HepG2 (cell line): ENCODE measurements around the gene NUDT9. TPM values are rescaled to one million over a fixed set of nuclear protein-coding genes. Genes with fewer than 3 reads are reported as not detected.

Experiments used
- HDAC2 ChIP-seq: sonication (generic); formaldehyde crosslinking; IDR thresholded peaks from 2 replicates; pipeline ENCODE4 v1.4.0; 2020; ENCODE audit warnings: missing genetic modification reagents
- HNRNPLL ChIP-seq: fragments of 200-400 bp; formaldehyde crosslinking; IDR thresholded peaks from 2 replicates; pipeline ENCODE4 v1.6.1; 2017; ENCODE audit warnings: mild to moderate bottlenecking, low read depth, low read length; ENCODE audit not compliant: poor library complexity, severe bottlenecking
- MBNL3 ChIP-seq: fragments of 250-450 bp; sonication (Bioruptor Pico); conservative IDR thresholded peaks from 2 replicates; pipeline ENCODE4 v1.8.0; 2022; ENCODE audit warnings: mild to moderate bottlenecking, inconsistent platforms
- MEF2D ChIP-seq: sonication (generic); formaldehyde crosslinking; IDR thresholded peaks from 2 replicates; pipeline ENCODE4 v1.5.1; 2020; ENCODE audit warnings: mild to moderate bottlenecking, missing genetic modification reagents
- MYC ChIP-seq: sonication (generic); formaldehyde crosslinking; IDR thresholded peaks from 2 replicates; pipeline ENCODE4 v1.9.0; 2021; ENCODE audit warnings: missing genetic modification reagents, borderline replicate concordance
- NR2F6 ChIP-seq, 2 experiments: IDR thresholded peaks; 2 replicates each; pipeline ENCODE4 v1.6.1; 2016; ENCODE audit warnings: antibody characterized with exemption in 1 of 2, mild to moderate bottlenecking in 1 of 2
- REXO4 ChIP-seq: sonication (generic); formaldehyde crosslinking; IDR thresholded peaks from 2 replicates; pipeline ENCODE4 v1.8.0; 2022; ENCODE audit warnings: missing genetic modification reagents, mild to moderate bottlenecking, borderline replicate concordance
- SRSF9 ChIP-seq: fragments of 200-400 bp; formaldehyde crosslinking; IDR thresholded peaks from 2 replicates; pipeline ENCODE4 v1.6.1; 2018; ENCODE audit warnings: borderline replicate concordance, mild to moderate bottlenecking, low read depth, low read length; ENCODE audit not compliant: insufficient read depth, poor library complexity, severe bottlenecking
- TEAD2 ChIP-seq: sonication (generic); formaldehyde crosslinking; IDR thresholded peaks from 2 replicates; pipeline ENCODE4 v1.9.0; 2021; ENCODE audit warnings: missing genetic modification reagents
- THAP11 ChIP-seq: IDR thresholded peaks from 2 replicates; pipeline ENCODE4 v1.6.1; 2016; ENCODE audit warnings: missing biosample characterization, missing genetic modification reagents
- WIZ ChIP-seq: sonication (generic); formaldehyde crosslinking; IDR thresholded peaks from 2 replicates; pipeline ENCODE4 v1.5.1; 2020; ENCODE audit warnings: mild to moderate bottlenecking, missing genetic modification reagents
- XRCC5 ChIP-seq: fragments of 200-400 bp; formaldehyde crosslinking; optimal IDR thresholded peaks from 2 replicates; pipeline ENCODE3; 2017; ENCODE audit warnings: mild to moderate bottlenecking, low read length
- YY1 ChIP-seq: IDR thresholded peaks from 2 replicates; pipeline ENCODE4 v1.6.1; 2011; ENCODE audit warnings: low read length, low read depth, moderate library complexity, mild to moderate bottlenecking; ENCODE audit not compliant: insufficient read depth, insufficient replicate concordance
- ZFP90 ChIP-seq: sonication (generic); formaldehyde crosslinking; IDR thresholded peaks from 2 replicates; pipeline ENCODE4 v1.8.0; 2022; ENCODE audit warnings: missing genetic modification reagents, mild to moderate bottlenecking, inconsistent platforms, borderline replicate concordance
- ZNF235 ChIP-seq: sonication (generic); formaldehyde crosslinking; IDR thresholded peaks from 2 replicates; pipeline ENCODE4 v1.8.1; 2023; ENCODE audit warnings: mild to moderate bottlenecking, missing genetic modification reagents, borderline replicate concordance
- ZNF276 ChIP-seq: sonication (generic); formaldehyde crosslinking; IDR thresholded peaks from 2 replicates; pipeline ENCODE4 v1.4.0; 2020; ENCODE audit warnings: mild to moderate bottlenecking, low read depth, missing genetic modification reagents
- ZNF335 ChIP-seq: sonication (generic); formaldehyde crosslinking; IDR thresholded peaks from 2 replicates; pipeline ENCODE4 v1.4.0; 2020; ENCODE audit warnings: missing genetic modification reagents
- ZNF34 ChIP-seq: sonication (generic); formaldehyde crosslinking; IDR thresholded peaks from 2 replicates; pipeline ENCODE4 v1.4.0; 2020; ENCODE audit warnings: mild to moderate bottlenecking, missing genetic modification reagents, borderline replicate concordance
- ZNF7 ChIP-seq: IDR thresholded peaks from 2 replicates; pipeline ENCODE4 v1.6.1; 2016; ENCODE audit warnings: missing biosample characterization, missing genetic modification reagents
- ZNF761 ChIP-seq: sonication (generic); formaldehyde crosslinking; conservative IDR thresholded peaks from 2 replicates; pipeline ENCODE4 v1.4.0; 2020; ENCODE audit warnings: mild to moderate bottlenecking, missing genetic modification reagents
- ZZZ3 ChIP-seq: sonication (generic); formaldehyde crosslinking; IDR thresholded peaks from 2 replicates; pipeline ENCODE4 v1.4.0; 2020; ENCODE audit warnings: missing genetic modification reagents, mild to moderate bottlenecking, borderline replicate concordance
- polyA plus RNA-seq, 8 experiments: library from polyadenylated mRNA; depleted of rRNA in 3 of 8; stranded (reverse) in 7 of 8; unstranded in 1 of 8; fragments of >200 nt; fragmentation: Illumina TruSeq in 4 of 8; extraction: Trizol in 4 of 8; gene quantifications; 2 replicates each; pipeline versions ENCODE4 v1.2.1 to v1.2.3, GENCODE V29; 2011 to 2016; ENCODE audit warnings: low read depth in 4 of 8, missing spikeins in 1 of 8, mixed read lengths in 1 of 8; ENCODE audit not compliant: insufficient read depth in 1 of 8
- total RNA-seq, 5 experiments: library from RNA; depleted of rRNA; stranded (reverse); fragments of >200 nt; fragmentation: Illumina TruSeq; extraction: Trizol; gene quantifications; 2 replicates each; pipeline ENCODE4 v1.2.3, GENCODE V29; 2016; ENCODE audit warnings: low read depth in 1 of 5
- TF ChIP-seq, protein P1 (sequence below): sonication (generic); formaldehyde crosslinking; IDR thresholded peaks from 2 replicates; pipeline ENCODE4 v1.4.0; 2020; ENCODE audit warnings: missing genetic modification reagents
- TF ChIP-seq, protein P2 (sequence below): IDR thresholded peaks from 2 replicates; pipeline ENCODE4 v1.6.1; 2016; ENCODE audit warnings: low read depth
- TF ChIP-seq, protein P3 (sequence below): sonication (generic); formaldehyde crosslinking; IDR thresholded peaks from 2 replicates; pipeline ENCODE4 v1.5.0; 2020; ENCODE audit warnings: mild to moderate bottlenecking, missing genetic modification reagents

The NUDT9 gene
- total and polyA plus RNA-seq, 2 of the 13 experiments (the other 11 are each of a cell fraction or from before 2014, with no cell fraction given), result 10.4 to 12.3 TPM

- TF ChIP-seq, protein P1, sequence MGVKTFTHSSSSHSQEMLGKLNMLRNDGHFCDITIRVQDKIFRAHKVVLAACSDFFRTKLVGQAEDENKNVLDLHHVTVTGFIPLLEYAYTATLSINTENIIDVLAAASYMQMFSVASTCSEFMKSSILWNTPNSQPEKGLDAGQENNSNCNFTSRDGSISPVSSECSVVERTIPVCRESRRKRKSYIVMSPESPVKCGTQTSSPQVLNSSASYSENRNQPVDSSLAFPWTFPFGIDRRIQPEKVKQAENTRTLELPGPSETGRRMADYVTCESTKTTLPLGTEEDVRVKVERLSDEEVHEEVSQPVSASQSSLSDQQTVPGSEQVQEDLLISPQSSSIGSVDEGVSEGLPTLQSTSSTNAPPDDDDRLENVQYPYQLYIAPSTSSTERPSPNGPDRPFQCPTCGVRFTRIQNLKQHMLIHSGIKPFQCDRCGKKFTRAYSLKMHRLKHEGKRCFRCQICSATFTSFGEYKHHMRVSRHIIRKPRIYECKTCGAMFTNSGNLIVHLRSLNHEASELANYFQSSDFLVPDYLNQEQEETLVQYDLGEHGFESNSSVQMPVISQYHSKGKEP (CRISPR knock-in tag), result no peak
- TF ChIP-seq MBNL3, result no peak
- TF ChIP-seq ZZZ3 (CRISPR knock-in tag), result no peak
- no peak for TF ChIP-seq ZNF335 (CRISPR knock-in tag)
- TF ChIP-seq SRSF9, result no peak
- TF ChIP-seq WIZ (CRISPR knock-in tag), result no peak
- TF ChIP-seq MEF2D, result no peak
- TF ChIP-seq, protein P2, sequence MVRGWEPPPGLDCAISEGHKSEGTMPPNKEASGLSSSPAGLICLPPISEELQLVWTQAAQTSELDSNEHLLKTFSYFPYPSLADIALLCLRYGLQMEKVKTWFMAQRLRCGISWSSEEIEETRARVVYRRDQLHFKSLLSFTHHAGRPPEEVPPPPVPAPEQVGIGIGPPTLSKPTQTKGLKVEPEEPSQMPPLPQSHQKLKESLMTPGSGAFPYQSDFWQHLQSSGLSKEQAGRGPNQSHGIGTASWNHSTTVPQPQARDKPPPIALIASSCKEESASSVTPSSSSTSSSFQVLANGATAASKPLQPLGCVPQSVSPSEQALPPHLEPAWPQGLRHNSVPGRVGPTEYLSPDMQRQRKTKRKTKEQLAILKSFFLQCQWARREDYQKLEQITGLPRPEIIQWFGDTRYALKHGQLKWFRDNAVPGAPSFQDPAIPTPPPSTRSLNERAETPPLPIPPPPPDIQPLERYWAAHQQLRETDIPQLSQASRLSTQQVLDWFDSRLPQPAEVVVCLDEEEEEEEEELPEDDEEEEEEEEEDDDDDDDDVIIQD (CRISPR knock-in tag), result peak; percentile 41; the same call in 1 of the 2 replicates
- no peak for TF ChIP-seq ZNF276
- no peak for TF ChIP-seq ZNF761 (CRISPR knock-in tag)
- no peak for TF ChIP-seq HDAC2 (CRISPR knock-in tag)
- TF ChIP-seq REXO4 (CRISPR knock-in tag), result no peak
- TF ChIP-seq ZNF7 (CRISPR knock-in tag), result no peak
- TF ChIP-seq, protein P3, sequence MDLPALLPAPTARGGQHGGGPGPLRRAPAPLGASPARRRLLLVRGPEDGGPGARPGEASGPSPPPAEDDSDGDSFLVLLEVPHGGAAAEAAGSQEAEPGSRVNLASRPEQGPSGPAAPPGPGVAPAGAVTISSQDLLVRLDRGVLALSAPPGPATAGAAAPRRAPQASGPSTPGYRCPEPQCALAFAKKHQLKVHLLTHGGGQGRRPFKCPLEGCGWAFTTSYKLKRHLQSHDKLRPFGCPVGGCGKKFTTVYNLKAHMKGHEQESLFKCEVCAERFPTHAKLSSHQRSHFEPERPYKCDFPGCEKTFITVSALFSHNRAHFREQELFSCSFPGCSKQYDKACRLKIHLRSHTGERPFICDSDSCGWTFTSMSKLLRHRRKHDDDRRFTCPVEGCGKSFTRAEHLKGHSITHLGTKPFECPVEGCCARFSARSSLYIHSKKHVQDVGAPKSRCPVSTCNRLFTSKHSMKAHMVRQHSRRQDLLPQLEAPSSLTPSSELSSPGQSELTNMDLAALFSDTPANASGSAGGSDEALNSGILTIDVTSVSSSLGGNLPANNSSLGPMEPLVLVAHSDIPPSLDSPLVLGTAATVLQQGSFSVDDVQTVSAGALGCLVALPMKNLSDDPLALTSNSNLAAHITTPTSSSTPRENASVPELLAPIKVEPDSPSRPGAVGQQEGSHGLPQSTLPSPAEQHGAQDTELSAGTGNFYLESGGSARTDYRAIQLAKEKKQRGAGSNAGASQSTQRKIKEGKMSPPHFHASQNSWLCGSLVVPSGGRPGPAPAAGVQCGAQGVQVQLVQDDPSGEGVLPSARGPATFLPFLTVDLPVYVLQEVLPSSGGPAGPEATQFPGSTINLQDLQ (CRISPR knock-in tag), result no peak
- TF ChIP-seq ZNF235, result no peak
- TF ChIP-seq HNRNPLL, result no peak
- TF ChIP-seq MYC (CRISPR knock-in tag), result no peak
- no peak for TF ChIP-seq ZNF34 (CRISPR knock-in tag)
- TF ChIP-seq NR2F6 (IDR thresholded peaks at IDR 0.05), result peak; percentile 77
- peak; percentile 66; the same call in 1 of the 2 replicates for TF ChIP-seq NR2F6 (CRISPR knock-in tag; IDR thresholded peaks at IDR 0.05)
- TF ChIP-seq XRCC5, result no peak
- no peak for TF ChIP-seq TEAD2
- no peak for TF ChIP-seq ZFP90 (CRISPR knock-in tag)
- no peak for TF ChIP-seq THAP11 (CRISPR knock-in tag)
- TF ChIP-seq YY1, result no peak
Measured at GRCh38 chr4:87416965-87417364, 5.4 kb upstream of the NUDT9 start (continued).
